ENCODE measurements around the gene FAM181A.

GRCh38 chr14:93905623-93906022, 21.5 kb upstream of the FAM181A start:
- TF ChIP-seq CTCF (IDR thresholded peaks at IDR 0.05) (no peak), POLR2A (IDR thresholded peaks at IDR 0.05) (no peak)

All from Peyer's patch (tissue), 4 donors.